Endothelial cell of umbilical vein (primary cell): ENCODE data around the gene TPST1. TPM values are rescaled to one million over a fixed set of nuclear protein-coding genes. Genes with fewer than 3 reads are reported as not detected.

Experiments used
- BruUV-seq: library from RNA; stranded (reverse); fragments of 400-500 nt; replicated peaks from 2 replicates; lab custom pipeline; 2021; lab: Mats Ljungman, UMichigan
- CTCF ChIA-PET: fragments of 300-600, 350-600 bp; sonication (Branson Sonifier 250); formaldehyde crosslinking; loops from one replicate; lab custom pipeline; 2021; ENCODE audit warnings: antibody characterized with exemption, inconsistent platforms; lab: Charles Lee
- POLR2A ChIA-PET: fragments of 300-600, 350-600 bp; sonication (Branson Sonifier 250); formaldehyde crosslinking; loops from one replicate; lab custom pipeline; 2021; ENCODE audit warnings: antibody characterized with exemption, inconsistent platforms; lab: Charles Lee
- DNase-seq: peaks from one replicate; pipeline ENCODE4 v3.0.0-alpha.2; 2011; ENCODE audit warnings: low read depth, low spot score
- FAIRE-seq: peaks from 2 replicates; lab custom pipeline; 2011; peaks lifted over from hg19 to GRCh38; lab: Jason Lieb, UNC
- H2AFZ ChIP-seq: 2 replicates; pipeline ENCODE4 v1.6.0; 2012; ENCODE audit warnings: low read depth, low read length, control low read depth, inconsistent platforms
- H3K27ac ChIP-seq: 2 replicates; pipeline ENCODE4 v1.5.1; 2011; ENCODE audit warnings: low read depth, mild to moderate bottlenecking, control low read depth, low read length, moderate library complexity; ENCODE audit not compliant: insufficient read depth
- H3K27me3 ChIP-seq, 2 experiments: 2 replicates each; pipeline versions ENCODE4 v1.6.0 to v1.6.1; 2011; ENCODE audit warnings: low read length in 2 of 2, mixed read lengths in 1 of 2; ENCODE audit not compliant: control insufficient read depth in 2 of 2, insufficient read depth in 2 of 2
- H3K36me3 ChIP-seq, 2 experiments: 2 replicates in 1 of 2; 3 replicates in 1 of 2; pipeline ENCODE4 v1.5.1; 2011; ENCODE audit warnings: low read length in 2 of 2, mild to moderate bottlenecking in 1 of 2, moderate library complexity in 1 of 2; ENCODE audit not compliant: control insufficient read depth in 2 of 2, insufficient read depth in 2 of 2; ENCODE audit errors: extremely low read depth in 1 of 2
- H3K4me1 ChIP-seq: 3 replicates; pipeline ENCODE4 v1.5.1; 2011; ENCODE audit warnings: mild to moderate bottlenecking, low read length; ENCODE audit not compliant: control insufficient read depth, insufficient read depth; ENCODE audit errors: extremely low read depth
- H3K4me2 ChIP-seq: 2 replicates; pipeline ENCODE4 v1.6.1; 2011; ENCODE audit warnings: low read length, control low read depth, mixed read lengths; ENCODE audit not compliant: insufficient read depth
- H3K4me3 ChIP-seq, 3 experiments: fragments of 200-600 bp in 1 of 3; sonication (generic), shearing (Covaris generic) in 1 of 3; replicated peaks in 1 of 3; 2 replicates each; pipeline ENCODE4 v1.5.1; 2011 to 2016; ENCODE audit warnings: control low read depth in 3 of 3, low read length in 3 of 3, mild to moderate bottlenecking in 2 of 3, inconsistent platforms in 1 of 3, low read depth in 1 of 3, moderate library complexity in 1 of 3; ENCODE audit not compliant: insufficient read depth in 1 of 3
- H3K79me2 ChIP-seq: 2 replicates; pipeline ENCODE4 v1.6.0; 2012; ENCODE audit warnings: low read length, inconsistent platforms; ENCODE audit not compliant: control insufficient read depth, insufficient read depth
- H3K9ac ChIP-seq: replicated peaks from 2 replicates; pipeline ENCODE3; 2011; ENCODE audit warnings: low read length, control low read depth; ENCODE audit not compliant: insufficient read depth; ENCODE audit errors: extremely low read depth
- H3K9me1 ChIP-seq: replicated peaks from 3 replicates; pipeline ENCODE4 v1.6.0; 2011; ENCODE audit warnings: mild to moderate bottlenecking, low read length; ENCODE audit not compliant: control insufficient read depth, insufficient read depth; ENCODE audit errors: extremely low read depth
- H3K9me3 ChIP-seq: replicated peaks from 2 replicates; pipeline ENCODE4 v1.5.1; 2012; ENCODE audit warnings: low read length, inconsistent platforms; ENCODE audit not compliant: control insufficient read depth, insufficient read depth
- H4K20me1 ChIP-seq: replicated peaks from 2 replicates; pipeline ENCODE3; 2011; ENCODE audit warnings: mild to moderate bottlenecking, low read length; ENCODE audit not compliant: control insufficient read depth, insufficient read depth; ENCODE audit errors: extremely low read depth
- EZH2 ChIP-seq: IDR thresholded peaks from 2 replicates; pipeline ENCODE4 v1.6.1; 2012; ENCODE audit warnings: borderline replicate concordance, low read depth, mild to moderate bottlenecking, moderate library complexity, low read length, inconsistent platforms; ENCODE audit not compliant: severe bottlenecking
- FOS ChIP-seq: IDR thresholded peaks from 2 replicates; pipeline ENCODE4 v1.6.1; 2011; ENCODE audit warnings: mild to moderate bottlenecking, low read length, moderate library complexity, borderline replicate concordance; ENCODE audit not compliant: insufficient read depth
- GATA2 ChIP-seq: IDR thresholded peaks from 2 replicates; pipeline ENCODE4 v1.7.0; 2011; ENCODE audit warnings: low read depth, mild to moderate bottlenecking, moderate library complexity, mixed read lengths, low read length; ENCODE audit not compliant: insufficient read length, insufficient read depth
- JUN ChIP-seq: IDR thresholded peaks from 2 replicates; pipeline ENCODE4 v1.6.1; 2011; ENCODE audit warnings: borderline replicate concordance, low read depth; ENCODE audit not compliant: insufficient read length, insufficient read depth
- MYC ChIP-seq: IDR thresholded peaks from one replicate; pipeline ENCODE4 v1.6.1; 2011; ENCODE audit warnings: mild to moderate bottlenecking, low read depth, low read length
- POLR2A ChIP-seq: IDR thresholded peaks from 2 replicates; pipeline ENCODE4 v1.6.1; 2012; ENCODE audit warnings: low read depth, mild to moderate bottlenecking, control low read depth, low read length
- POLR2AphosphoS5 ChIP-seq: IDR thresholded peaks from 2 replicates; pipeline ENCODE4 v1.6.1; 2012; ENCODE audit warnings: low read depth, mild to moderate bottlenecking, control low read depth, low read length, moderate library complexity; ENCODE audit not compliant: insufficient read depth
- dilution Hi-C: fragments of 300-500 bp; cut with MboI; formaldehyde crosslinking; loops from one replicate; pipeline ENCODE4 v1.15.0; 2019; ENCODE audit warnings: low sequenced_read_pairs; ENCODE audit not compliant: extremely low pct_ligation_motif_present
- intact Hi-C: fragments of 100-400 bp; cut with micrococcal nuclease; formaldehyde crosslinking; loops from one replicate; pipeline ENCODE4 v1.10.0; 2022
- polyA plus RNA-seq, 4 experiments: library from polyadenylated mRNA; depleted of rRNA in 3 of 4; stranded (reverse) in 3 of 4; unstranded in 1 of 4; fragments of >200 nt; gene quantifications; 2 replicates each; pipeline versions ENCODE4 v1.2.1 to v1.2.3, GENCODE V29; 2011 to 2012; ENCODE audit warnings: missing spikeins in 1 of 4
- total RNA-seq: library from RNA; stranded (reverse); gene quantifications from 2 replicates; pipeline ENCODE4 v1.2.3, GENCODE V29; 2021
- TF ChIP-seq, protein P1 (sequence below): IDR thresholded peaks from 2 replicates; pipeline ENCODE4 v1.6.1; 2011; ENCODE audit not compliant: insufficient read depth, insufficient read length
- TF ChIP-seq, protein P2 (sequence below), 2 donors: IDR thresholded peaks; 1 replicate in 1 of 2; 2 replicates in 1 of 2; pipeline ENCODE4 v1.5.1; 2011; ENCODE audit warnings: low read length in 2 of 2, mild to moderate bottlenecking in 2 of 2, moderate library complexity in 2 of 2, control low read depth in 1 of 2, inconsistent platforms in 1 of 2, low read depth in 1 of 2; ENCODE audit not compliant: insufficient read depth in 1 of 2; ENCODE audit errors: extremely low read depth in 1 of 2

TPST1 gene
- total and polyA plus RNA-seq, 2 donors (not counting 3 experiments of a cell fraction or from before 2014, with no cell fraction given), result 18.7 to 21.0 TPM

- Histone ChIP-seq H3K9ac (no peak overlapping the region), H3K4me3 (no peak overlapping the region), H3K9me1 (no peaks in the 10 kb centered on the region), H3K4me2 (no peak overlapping the region), H3K27ac (no peak overlapping the region), H3K79me2 (no peaks in the 10 kb centered on the region), H3K9me3 (no peaks in the 10 kb centered on the region), H3K27me3 (no peaks in the 10 kb centered on the region), H3K36me3 (no peaks in the 10 kb centered on the region), H2AFZ (no peak overlapping the region), H3K4me1 (no peaks in the 10 kb centered on the region), H4K20me1 (no peaks in the 10 kb centered on the region)
- POLR2A ChIA-PET, result no interaction called here
- CTCF ChIA-PET, result no interaction called here
- no peak for FAIRE-seq
- no peak for TF ChIP-seq MYC
- TF ChIP-seq, protein P1, sequence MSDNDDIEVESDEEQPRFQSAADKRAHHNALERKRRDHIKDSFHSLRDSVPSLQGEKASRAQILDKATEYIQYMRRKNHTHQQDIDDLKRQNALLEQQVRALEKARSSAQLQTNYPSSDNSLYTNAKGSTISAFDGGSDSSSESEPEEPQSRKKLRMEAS, result no peak
- TF ChIP-seq POLR2A, result no peak
- TF ChIP-seq EZH2, result no peak
- no peak for TF ChIP-seq POLR2AphosphoS5
- no peak for TF ChIP-seq GATA2
- TF ChIP-seq, protein P2, sequence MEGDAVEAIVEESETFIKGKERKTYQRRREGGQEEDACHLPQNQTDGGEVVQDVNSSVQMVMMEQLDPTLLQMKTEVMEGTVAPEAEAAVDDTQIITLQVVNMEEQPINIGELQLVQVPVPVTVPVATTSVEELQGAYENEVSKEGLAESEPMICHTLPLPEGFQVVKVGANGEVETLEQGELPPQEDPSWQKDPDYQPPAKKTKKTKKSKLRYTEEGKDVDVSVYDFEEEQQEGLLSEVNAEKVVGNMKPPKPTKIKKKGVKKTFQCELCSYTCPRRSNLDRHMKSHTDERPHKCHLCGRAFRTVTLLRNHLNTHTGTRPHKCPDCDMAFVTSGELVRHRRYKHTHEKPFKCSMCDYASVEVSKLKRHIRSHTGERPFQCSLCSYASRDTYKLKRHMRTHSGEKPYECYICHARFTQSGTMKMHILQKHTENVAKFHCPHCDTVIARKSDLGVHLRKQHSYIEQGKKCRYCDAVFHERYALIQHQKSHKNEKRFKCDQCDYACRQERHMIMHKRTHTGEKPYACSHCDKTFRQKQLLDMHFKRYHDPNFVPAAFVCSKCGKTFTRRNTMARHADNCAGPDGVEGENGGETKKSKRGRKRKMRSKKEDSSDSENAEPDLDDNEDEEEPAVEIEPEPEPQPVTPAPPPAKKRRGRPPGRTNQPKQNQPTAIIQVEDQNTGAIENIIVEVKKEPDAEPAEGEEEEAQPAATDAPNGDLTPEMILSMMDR (IDR thresholded peaks at IDR 0.05; ENCODE audit: extremely low read depth in 1 of 2, insufficient read depth in 1 of 2, low read depth in 1 of 2, low read length in 2 of 2), result no peak
- no peak for TF ChIP-seq JUN
- no peak for TF ChIP-seq FOS
- no peak for DNase-seq
- BruUV-seq, result no TSS peak
- dilution Hi-C loops, result no loop called here
- intact Hi-C loops, result no loop called here
These were observed 110.1 kb downstream of the TPST1 start for GRCh38 chr7:66315192-66315591.
